T-helper 17 cell (primary cell): ENCODE data around the gene WDHD1. TPM values are rescaled to one million over a fixed set of nuclear protein-coding genes. Genes with fewer than 3 reads are reported as not detected.
A peak's percentile ranks its signal among the peaks of the same experiment; 100 is the strongest.
"Not testable (repeated sequence)": the region's sequence is repeated elsewhere in the genome, so short reads cannot be mapped to it uniquely, and the experiment has no call there.

Experiments
- ATAC-seq: fragments of 150-1000 bp; cut with Tn5 transposase; 2 replicates; pipeline ENCODE4 v1.10.0; 2021; ENCODE audit warnings: mild to moderate bottlenecking, moderate library complexity
- DNase-seq, 3 donors: peaks; one replicate each; pipeline versions ENCODE4 v3.0.0 to v3.0.0-alpha.2; 2020 to 2021
- H3K9me3 ChIP-seq: one replicate; pipeline ENCODE4 v1.7.0; 2013; ENCODE audit warnings: low read length, mild to moderate bottlenecking; ENCODE audit not compliant: control insufficient read depth, poor library complexity, severe bottlenecking
- H3K27ac Mint-ChIP-seq: one replicate; pipeline ENCODE4 v1.8.0; 2022; ENCODE audit warnings: mild to moderate bottlenecking, moderate library complexity, mixed read lengths
- H3K27me3 Mint-ChIP-seq: one replicate; pipeline ENCODE4 v1.8.0; 2022; ENCODE audit warnings: mixed read lengths
- H3K36me3 Mint-ChIP-seq: one replicate; pipeline ENCODE4 v1.8.0; 2022; ENCODE audit warnings: low read depth, mixed read lengths
- H3K4me1 Mint-ChIP-seq: one replicate; pipeline ENCODE4 v1.8.0; 2022; ENCODE audit warnings: mild to moderate bottlenecking, mixed read lengths
- H3K4me3 Mint-ChIP-seq: one replicate; pipeline ENCODE4 v1.8.0; 2022; ENCODE audit warnings: mild to moderate bottlenecking, moderate library complexity, mixed read lengths
- total RNA-seq, 4 donors: library from RNA in 2 of 4; stranded (reverse) in 2 of 4; gene quantifications; one replicate each; pipeline ENCODE4 v1.2.3 and lab custom pipeline; 2022 to 2026

WDHD1 gene
- total RNA-seq, 2 donors from 2014 or later: 2.7 to 2.8 TPM

DNA sequence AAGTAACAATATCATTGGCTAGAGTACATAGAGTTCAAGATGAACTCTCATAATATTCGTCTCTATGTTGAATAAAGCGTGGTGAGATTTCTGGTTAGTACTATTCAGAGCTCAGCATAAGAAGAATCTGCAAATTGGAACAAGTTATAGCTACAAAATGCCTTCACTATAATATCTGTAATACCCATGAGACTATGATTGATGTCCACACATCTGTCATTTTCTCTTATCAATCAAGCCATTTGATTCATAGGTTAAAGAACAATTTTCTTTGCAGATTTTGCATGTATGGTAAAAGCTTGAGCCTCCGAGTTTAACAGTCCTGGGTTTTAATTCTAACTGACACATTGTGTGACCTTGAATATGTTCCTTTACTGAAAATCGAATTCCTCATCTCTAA lies 1.6 kb upstream of the WDHD1 start:
- H3K27me3 Mint-ChIP-seq: no peaks in the 10 kb centered on the region
- H3K36me3 Mint-ChIP-seq: peaks cover 2% of the 10 kb centered on the region
- peaks cover 32% of the 10 kb centered on the region for H3K4me1 Mint-ChIP-seq

DNA sequence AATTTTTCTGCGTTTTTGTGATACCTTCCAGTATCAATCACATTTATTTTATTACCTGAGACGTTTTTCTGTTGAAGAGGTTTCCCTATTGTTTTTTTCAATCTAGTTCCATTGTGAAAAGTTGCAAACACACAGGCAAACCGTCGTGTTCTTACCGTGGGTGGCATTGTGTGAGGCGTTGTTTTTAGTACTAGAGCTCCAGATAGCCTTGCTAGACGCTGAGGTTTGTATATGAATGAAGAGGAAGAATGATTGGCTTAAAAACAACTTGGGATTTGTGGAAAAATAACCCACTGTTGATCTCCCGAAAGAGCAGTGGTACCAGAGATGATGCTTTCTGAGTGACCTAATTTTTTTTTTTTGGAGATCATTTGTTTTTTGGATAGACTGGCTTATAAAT lies 1.2 kb upstream of the WDHD1 start:
- no peak for DNase-seq
- Mint-ChIP-seq H3K27ac (peak overlapping the region; percentile 90), H3K27me3 (no peaks in the 10 kb centered on the region), H3K36me3 (peaks cover 2% of the 10 kb centered on the region), H3K4me3 (peak overlapping the region; percentile 91), H3K4me1 (peaks cover 32% of the 10 kb centered on the region)
- H3K9me3 ChIP-seq: no peaks in the 10 kb centered on the region
- no peak for ATAC-seq

More for the DNA sequence above, 1.6 kb upstream of the WDHD1 start:
- H3K9me3 ChIP-seq: no peaks in the 10 kb centered on the region
- Mint-ChIP-seq H3K27ac (peak overlapping the region; percentile 90), H3K4me3 (peak overlapping the region; percentile 91)
- ATAC-seq (no peak), DNase-seq (no peak)

DNA sequence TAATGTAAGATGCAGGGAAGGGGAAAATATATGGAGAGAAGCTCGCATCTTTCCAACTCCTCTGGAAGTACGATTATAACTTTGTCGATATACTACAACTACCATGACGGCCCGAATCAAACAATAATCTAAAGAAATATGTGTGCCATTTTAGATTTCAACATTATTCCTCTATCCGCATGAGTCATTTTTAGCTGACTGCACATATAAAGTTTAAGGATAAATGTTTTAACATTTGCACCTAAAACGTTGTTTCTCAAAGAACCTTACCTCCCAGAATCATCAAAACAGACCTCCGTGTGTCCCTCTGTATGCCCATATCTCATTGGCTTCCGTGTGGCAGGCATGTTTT lies 482 bp downstream of the WDHD1 start:
- no peak for ATAC-seq
- peaks cover 2% of the 10 kb centered on the region for H3K36me3 Mint-ChIP-seq
- no peak for DNase-seq
- no peaks in the 10 kb centered on the region for H3K9me3 ChIP-seq
- peak overlapping the region; percentile 90 for H3K27ac Mint-ChIP-seq
- peaks cover 31% of the 10 kb centered on the region for H3K4me1 Mint-ChIP-seq
- peak overlapping the region; percentile 91 for H3K4me3 Mint-ChIP-seq
- H3K27me3 Mint-ChIP-seq: no peaks in the 10 kb centered on the region

DNA sequence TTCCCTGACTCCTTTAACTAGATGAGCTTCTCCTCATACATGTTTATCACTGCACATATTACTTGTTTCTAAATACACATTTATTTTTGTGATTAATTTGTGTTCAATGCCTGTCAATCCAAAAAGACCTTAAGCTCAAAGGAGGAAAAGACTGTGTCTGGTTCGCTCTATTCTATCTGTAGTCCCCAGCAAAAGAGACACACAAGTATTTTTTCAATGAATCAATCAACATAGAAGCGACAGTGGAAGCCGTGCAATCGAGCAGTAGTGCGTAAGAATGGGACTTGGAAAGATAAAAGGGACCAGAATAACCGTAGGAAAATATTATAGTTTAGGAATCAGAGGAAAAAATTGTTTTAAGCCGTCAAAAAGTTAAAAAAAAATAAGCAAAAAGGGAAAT lies 951 bp downstream of the WDHD1 start:
- peaks cover 2% of the 10 kb centered on the region for H3K36me3 Mint-ChIP-seq
- H3K4me3 Mint-ChIP-seq: peak overlapping the region; percentile 91
- H3K27ac Mint-ChIP-seq: peak overlapping the region; percentile 90
- DNase-seq (no peak), ATAC-seq (no peak)
- no peaks in the 10 kb centered on the region for H3K27me3 Mint-ChIP-seq
- H3K9me3 ChIP-seq: no peaks in the 10 kb centered on the region
- H3K4me1 Mint-ChIP-seq: peaks cover 27% of the 10 kb centered on the region

DNA sequence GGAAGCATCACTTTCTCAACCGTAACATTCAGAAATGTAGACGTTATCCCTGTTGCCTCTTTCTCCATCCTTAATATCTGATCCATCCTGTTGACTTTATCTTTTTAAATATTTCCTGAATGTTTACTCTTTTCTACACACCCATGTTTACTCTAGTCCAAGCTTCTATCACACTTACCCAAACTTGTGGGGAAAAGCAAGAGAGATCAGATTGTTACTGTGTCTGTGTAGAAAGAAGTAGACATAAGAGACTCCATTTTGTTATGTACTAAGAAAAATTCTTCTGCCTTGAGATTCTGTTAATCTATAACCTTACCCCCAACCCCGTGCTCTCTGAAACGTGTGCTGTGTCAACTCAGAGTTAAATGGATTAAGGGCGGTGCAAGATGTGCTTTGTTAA lies 2.5 kb downstream of the WDHD1 start:
- DNase-seq, H3K36me3 Mint-ChIP-seq, ATAC-seq, H3K9me3 ChIP-seq, H3K27ac Mint-ChIP-seq, H3K27me3 Mint-ChIP-seq, H3K4me3 Mint-ChIP-seq: not testable (repeated sequence)
- H3K4me1 Mint-ChIP-seq: peaks cover 29% of the 10 kb centered on the region

DNA sequence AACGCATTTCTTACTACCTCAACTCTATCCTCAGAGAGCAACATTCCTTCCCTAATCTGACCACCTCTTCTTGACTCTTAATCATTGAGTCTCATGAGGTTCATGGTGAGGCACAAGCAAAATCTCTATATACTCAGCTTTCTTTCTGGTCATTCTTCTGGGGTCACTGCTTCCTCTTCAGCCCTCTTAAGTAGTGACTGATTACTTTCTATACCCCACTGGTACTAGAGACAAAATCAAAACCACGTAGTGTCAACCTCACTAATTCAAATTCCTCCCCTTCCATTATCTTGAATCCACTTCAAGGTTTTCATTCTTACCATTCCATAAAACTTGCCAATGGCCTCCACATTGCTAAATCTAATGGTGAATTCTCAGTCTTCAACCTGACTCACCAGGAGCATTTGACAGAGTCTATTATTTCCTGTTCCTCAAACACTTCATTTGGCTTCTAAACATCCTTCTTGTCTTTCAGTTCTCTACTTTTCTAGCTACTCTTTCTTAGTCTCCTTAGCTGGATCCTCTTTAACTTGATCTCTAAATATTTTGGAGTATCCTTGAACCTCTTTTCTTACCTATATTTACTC lies 6.8 kb downstream of the WDHD1 start:
- no peak for ATAC-seq
- H3K27ac Mint-ChIP-seq: peak overlapping the region; percentile 67
- no peaks in the 10 kb centered on the region for H3K36me3 Mint-ChIP-seq

DNA sequence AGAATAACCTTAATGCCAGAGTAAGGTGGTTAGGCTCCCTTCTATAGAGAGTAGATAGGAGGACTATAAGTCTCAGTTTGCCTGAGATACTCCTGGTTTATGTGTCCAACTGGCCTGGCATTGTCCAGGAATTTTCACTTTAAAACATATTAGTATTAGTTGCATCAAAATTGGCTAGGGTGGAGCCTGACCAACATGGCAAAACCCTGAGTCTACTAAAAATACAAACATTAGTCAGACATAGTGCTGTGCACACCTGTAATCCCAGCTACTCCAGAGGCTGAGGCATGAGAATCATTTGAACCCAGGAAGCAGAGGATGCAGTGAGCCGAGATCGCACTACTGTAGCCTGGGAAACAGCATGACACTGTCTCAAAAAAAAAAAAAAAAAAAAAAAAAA lies 11.9 kb downstream of the WDHD1 start:
- Mint-ChIP-seq H3K27ac (no peak overlapping the region), H3K4me1 (peaks cover 3% of the 10 kb centered on the region), H3K4me3 (no peak overlapping the region), H3K36me3 (no peaks in the 10 kb centered on the region), H3K27me3 (no peaks in the 10 kb centered on the region)
- no peak for ATAC-seq
- DNase-seq: no peak
- H3K9me3 ChIP-seq: no peaks in the 10 kb centered on the region

More for the DNA sequence above, 6.8 kb downstream of the WDHD1 start:
- no peak overlapping the region for H3K4me3 Mint-ChIP-seq
- H3K9me3 ChIP-seq: no peaks in the 10 kb centered on the region
- H3K4me1 Mint-ChIP-seq: peaks cover 9% of the 10 kb centered on the region
- no peak for DNase-seq
- H3K27me3 Mint-ChIP-seq: no peaks in the 10 kb centered on the region

DNA sequence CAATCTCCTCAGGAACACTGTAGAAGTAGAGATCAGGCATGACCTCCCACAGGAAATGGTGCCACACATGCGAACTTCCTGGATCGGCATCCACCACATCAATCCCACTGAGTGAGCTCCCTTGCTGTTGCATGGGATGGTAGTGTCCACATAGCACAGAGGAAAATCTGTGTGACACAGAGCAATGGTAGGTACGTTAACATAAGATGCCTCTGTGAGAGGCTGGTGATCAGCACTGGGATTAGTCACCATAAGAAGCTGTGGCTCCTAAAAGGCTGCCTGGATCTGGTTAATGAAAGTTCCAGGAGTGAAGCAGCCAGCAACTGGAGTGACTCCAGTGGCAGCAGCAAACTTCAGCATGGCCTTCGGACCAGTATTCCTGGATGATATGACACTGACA lies 21.8 kb downstream of the WDHD1 start:
- Mint-ChIP-seq H3K27me3 (no peaks in the 10 kb centered on the region), H3K27ac (peak overlapping the region; percentile 16), H3K36me3 (peaks cover 3% of the 10 kb centered on the region), H3K4me1 (no peaks in the 10 kb centered on the region), H3K4me3 (no peak overlapping the region)
- ATAC-seq (no peak), DNase-seq (no peak)
- no peaks in the 10 kb centered on the region for H3K9me3 ChIP-seq

DNA sequence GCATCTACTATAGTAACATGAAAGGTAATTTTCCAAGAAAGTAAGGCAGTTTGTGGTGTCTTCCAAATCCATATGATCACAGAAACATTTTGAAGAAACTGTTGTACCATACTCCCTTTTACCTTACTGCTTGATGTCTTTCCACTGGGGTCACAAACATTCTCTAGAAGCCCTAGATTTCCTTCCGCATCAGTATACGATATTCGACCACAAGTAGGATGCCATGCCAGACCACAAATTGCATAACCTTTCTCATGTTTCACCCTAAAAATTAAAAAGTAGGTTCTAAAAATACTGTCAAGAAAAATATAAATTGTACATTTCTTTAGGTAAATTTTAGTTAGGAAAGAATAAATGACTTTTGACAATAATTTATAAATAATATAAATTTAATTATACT lies 26.5 kb downstream of the WDHD1 start:
- no peaks in the 10 kb centered on the region for H3K27me3 Mint-ChIP-seq
- no peaks in the 10 kb centered on the region for H3K9me3 ChIP-seq
- ATAC-seq: peak; percentile 82
- peaks cover 3% of the 10 kb centered on the region for H3K36me3 Mint-ChIP-seq
- no peak overlapping the region for H3K4me3 Mint-ChIP-seq
- DNase-seq: no peak
- peaks cover 7% of the 10 kb centered on the region for H3K4me1 Mint-ChIP-seq
- peak overlapping the region; percentile 53 for H3K27ac Mint-ChIP-seq

DNA sequence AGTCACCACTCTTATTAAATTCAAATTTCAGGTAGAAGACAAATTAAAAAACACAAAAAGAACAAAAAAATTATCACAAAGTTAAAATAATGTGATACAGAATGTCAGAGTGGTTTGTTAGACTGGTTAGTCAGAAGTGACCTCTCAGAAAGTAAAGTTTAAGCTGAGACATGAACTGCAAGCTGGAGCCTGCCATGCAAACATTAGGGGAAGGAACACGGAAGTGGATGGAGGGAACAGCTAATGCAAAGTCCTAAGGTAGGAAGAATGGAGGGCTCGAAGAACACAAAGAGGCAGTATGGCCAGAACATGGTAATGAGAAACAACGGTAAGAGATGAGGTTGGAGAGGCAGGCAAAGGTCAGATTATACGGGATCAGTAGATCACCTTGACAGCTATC lies 41.7 kb downstream of the WDHD1 start:
- H3K9me3 ChIP-seq: no peaks in the 10 kb centered on the region
- no peak for DNase-seq
- H3K4me1 Mint-ChIP-seq: peaks cover 5% of the 10 kb centered on the region
- H3K27me3 Mint-ChIP-seq: no peaks in the 10 kb centered on the region
- no peak overlapping the region for H3K4me3 Mint-ChIP-seq
- ATAC-seq: no peak
- H3K36me3 Mint-ChIP-seq: peaks cover 8% of the 10 kb centered on the region
- no peak overlapping the region for H3K27ac Mint-ChIP-seq

DNA sequence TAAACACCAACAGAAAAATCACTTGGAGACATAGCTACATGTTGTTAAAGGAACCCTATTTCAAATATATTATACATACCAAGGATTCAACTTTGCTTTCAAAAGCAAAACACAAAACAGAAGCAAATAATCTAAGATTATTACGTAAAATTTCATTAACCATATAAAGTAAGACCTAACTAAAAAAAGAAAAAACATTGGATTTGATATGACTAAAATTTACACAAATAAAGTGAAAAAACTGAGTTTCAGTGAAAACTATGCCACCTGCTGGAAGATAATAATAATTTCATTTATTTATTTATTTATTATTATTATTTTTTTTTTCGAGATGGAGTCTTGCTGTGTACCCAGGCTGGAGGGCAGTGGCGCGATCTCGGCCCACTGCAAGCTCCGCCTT lies 45.2 kb downstream of the WDHD1 start:
- H3K4me3 Mint-ChIP-seq: no peak overlapping the region
- no peak for ATAC-seq
- DNase-seq: no peak
- H3K27ac Mint-ChIP-seq: no peak overlapping the region
- H3K4me1 Mint-ChIP-seq: peaks cover 5% of the 10 kb centered on the region
- H3K36me3 Mint-ChIP-seq: peaks cover 5% of the 10 kb centered on the region
- H3K27me3 Mint-ChIP-seq: no peaks in the 10 kb centered on the region
- no peaks in the 10 kb centered on the region for H3K9me3 ChIP-seq

DNA sequence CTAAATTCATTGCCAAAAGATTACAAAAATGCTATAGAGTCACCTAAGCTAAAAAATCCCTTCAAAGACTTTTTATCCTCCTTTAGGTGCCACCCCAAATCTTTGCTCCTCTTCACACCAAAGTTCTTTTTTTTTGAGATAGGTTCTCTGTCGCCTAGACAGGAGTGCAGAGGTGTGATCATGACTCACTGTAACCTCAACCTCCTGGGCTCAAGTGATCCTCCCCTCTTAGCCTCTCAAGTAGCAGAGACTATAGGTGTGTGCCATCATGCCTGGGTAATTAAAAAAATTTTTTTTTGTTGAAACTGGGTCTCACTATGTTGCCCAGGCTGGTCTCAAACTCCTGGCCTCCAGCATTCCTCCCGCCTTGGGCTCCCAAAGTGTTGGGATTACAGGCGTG lies 47.9 kb downstream of the WDHD1 start:
- Mint-ChIP-seq H3K27me3 (no peaks in the 10 kb centered on the region), H3K27ac (peak overlapping the region; percentile 73), H3K36me3 (no peaks in the 10 kb centered on the region), H3K4me1 (peaks cover 3% of the 10 kb centered on the region), H3K4me3 (no peak overlapping the region)
- no peak for DNase-seq
- H3K9me3 ChIP-seq: no peaks in the 10 kb centered on the region
- ATAC-seq: no peak

DNA sequence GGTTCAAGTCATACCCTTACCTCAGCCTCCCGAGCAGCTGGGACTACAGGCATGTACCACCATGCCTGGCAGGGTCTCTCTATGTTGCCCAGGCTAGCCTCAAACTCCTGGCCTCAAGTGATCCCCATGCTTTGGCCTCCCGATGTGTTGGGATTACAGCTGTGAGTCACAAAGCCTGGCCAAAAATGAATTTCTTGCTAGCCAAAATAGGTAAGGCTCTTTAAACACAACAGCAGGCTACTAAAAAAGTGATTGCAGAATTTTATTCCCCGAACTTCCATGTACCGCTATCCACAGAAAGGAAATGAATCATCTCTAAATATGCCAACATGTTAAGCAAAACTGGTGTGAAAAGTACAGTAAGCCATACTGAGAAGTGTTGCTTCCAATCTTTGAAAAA lies 50.6 kb downstream of the WDHD1 start:
- no peaks in the 10 kb centered on the region for H3K9me3 ChIP-seq
- no peak for DNase-seq
- Mint-ChIP-seq H3K27ac (no peak overlapping the region), H3K4me3 (no peak overlapping the region), H3K36me3 (no peaks in the 10 kb centered on the region), H3K27me3 (no peaks in the 10 kb centered on the region), H3K4me1 (peaks cover 3% of the 10 kb centered on the region)
- ATAC-seq: no peak

DNA sequence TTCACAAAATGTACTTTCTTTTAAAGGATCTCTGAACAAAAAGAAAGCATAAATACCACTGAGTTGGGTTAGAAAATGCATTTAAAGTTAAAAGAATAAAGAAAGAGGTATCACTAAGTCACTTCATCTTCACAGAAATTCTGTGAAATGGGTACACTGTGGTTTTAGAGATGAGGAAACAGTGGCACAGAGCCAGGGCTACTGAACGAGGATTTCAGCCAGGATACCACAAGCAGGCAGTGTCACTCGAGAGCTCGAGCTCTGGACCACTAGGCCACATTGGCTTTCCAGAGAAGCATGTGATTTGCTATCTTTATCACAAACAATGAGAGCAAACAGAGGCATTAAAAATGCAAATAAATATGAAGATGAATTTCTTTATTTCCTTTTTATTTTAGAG lies 51.0 kb downstream of the WDHD1 start:
- no peak for DNase-seq
- H3K27ac Mint-ChIP-seq: no peak overlapping the region
- H3K27me3 Mint-ChIP-seq: no peaks in the 10 kb centered on the region
- H3K9me3 ChIP-seq: no peaks in the 10 kb centered on the region
- no peaks in the 10 kb centered on the region for H3K36me3 Mint-ChIP-seq
- peaks cover 3% of the 10 kb centered on the region for H3K4me1 Mint-ChIP-seq
- no peak overlapping the region for H3K4me3 Mint-ChIP-seq
- ATAC-seq: no peak
